GM06990 (cell line): Measurements from ENCODE around the gene CCDC106.

Source experiments
- DNase-seq: peaks from one replicate; pipeline ENCODE4 v3.0.0-alpha.2; 2011; ENCODE audit not compliant: insufficient read length; ENCODE audit errors: extremely low read depth
- H3K27me3 ChIP-seq: replicated peaks from 2 replicates; pipeline ENCODE4 v1.6.0; 2011; ENCODE audit warnings: low read length; ENCODE audit not compliant: control insufficient read depth, insufficient read depth
- H3K36me3 ChIP-seq: 2 replicates; pipeline ENCODE4 v1.5.1; 2011; ENCODE audit warnings: low read length; ENCODE audit not compliant: control insufficient read depth, insufficient read depth
- H3K4me3 ChIP-seq: replicated peaks from 2 replicates; pipeline ENCODE4 v1.5.1; 2011; ENCODE audit warnings: low read depth, mild to moderate bottlenecking, control low read depth, low read length
- CTCF ChIP-seq: IDR thresholded peaks from 2 replicates; pipeline ENCODE4 v1.5.1; 2011; ENCODE audit warnings: low read length, control low read depth, mild to moderate bottlenecking, inconsistent platforms; ENCODE audit not compliant: insufficient read depth, poor library complexity, severe bottlenecking

Gene CCDC106

GRCh38 chr19:55684946-55685681 lies 37.1 kb downstream of the CCDC106 start:
- peak; percentile 11 for DNase-seq
- Histone ChIP-seq H3K36me3 (peaks cover 52% of the 10 kb centered on the region), H3K4me3 (no peak overlapping the region), H3K27me3 (no peaks in the 10 kb centered on the region)
- no peak for TF ChIP-seq CTCF

GRCh38 chr19:55685776-55686175 lies 37.8 kb downstream of the CCDC106 start:
- Histone ChIP-seq H3K4me3 (no peak overlapping the region), H3K27me3 (no peaks in the 10 kb centered on the region), H3K36me3 (peaks cover 54% of the 10 kb centered on the region)
- no peak for TF ChIP-seq CTCF
- no peak for DNase-seq

- H3K27me3 ChIP-seq = no peaks in the 10 kb centered on the region
- no peak for TF ChIP-seq CTCF
- no peak for DNase-seq
- H3K36me3 ChIP-seq = peaks cover 56% of the 10 kb centered on the region
- H3K4me3 ChIP-seq = no peak overlapping the region
These were observed 38.5 kb downstream of the CCDC106 start for GRCh38 chr19:55686311-55687050.

GRCh38 chr19:55687281-55688201 lies 39.5 kb downstream of the CCDC106 start:
- no peak for TF ChIP-seq CTCF
- Histone ChIP-seq H3K4me3 (no peak overlapping the region), H3K36me3 (peaks cover 60% of the 10 kb centered on the region), H3K27me3 (no peaks in the 10 kb centered on the region)
- DNase-seq = no peak

GRCh38 chr19:55688422-55689218 lies 40.6 kb downstream of the CCDC106 start:
- Histone ChIP-seq H3K4me3 (no peak overlapping the region), H3K36me3 (peaks cover 58% of the 10 kb centered on the region), H3K27me3 (no peaks in the 10 kb centered on the region)
- TF ChIP-seq CTCF = no peak
- peak; percentile 18 for DNase-seq
